K562 (cell line): ENCODE measurements around the gene FASTK. TPM values are rescaled to one million over a fixed set of nuclear protein-coding genes. Genes with fewer than 3 reads are reported as not detected.

Experiments
- BCOR ChIP-seq: fragments of 450-650 bp; IDR thresholded peaks from 2 replicates; pipeline ENCODE4 v1.6.1; 2016
- CHD2 ChIP-seq: IDR thresholded peaks from 2 replicates; pipeline ENCODE4 v1.6.1; 2011; ENCODE audit warnings: low read depth, low read length
- FOXJ2 ChIP-seq: fragments of 200-800 bp; sonication (Bioruptor generic); IDR thresholded peaks from 2 replicates; pipeline ENCODE4 v1.6.1; 2016; ENCODE audit warnings: missing genetic modification characterization, missing compliant biosample characterization
- HNRNPLL ChIP-seq: fragments of 200-400 bp; formaldehyde crosslinking; IDR thresholded peaks from 2 replicates; pipeline ENCODE4 v1.6.1; 2017; ENCODE audit warnings: low read length, low read depth, mild to moderate bottlenecking; ENCODE audit not compliant: poor library complexity, severe bottlenecking
- ILF3 ChIP-seq: fragments of 450-650 bp; IDR thresholded peaks from 2 replicates; pipeline ENCODE4 v1.6.1; 2018; ENCODE audit warnings: antibody characterized with exemption, mild to moderate bottlenecking, moderate library complexity, borderline replicate concordance
- MXI1 ChIP-seq: IDR thresholded peaks from 2 replicates; pipeline ENCODE4 v1.6.1; 2011; ENCODE audit warnings: low read depth, mild to moderate bottlenecking, improper control_type of control experiment, low read length
- NCOA1 ChIP-seq: fragments of 450-650 bp; IDR thresholded peaks from 2 replicates; pipeline ENCODE4 v1.6.1; 2016; ENCODE audit warnings: low read depth
- POLR2AphosphoS5 ChIP-seq: IDR thresholded peaks from 2 replicates; pipeline ENCODE4 v1.6.1; 2011; ENCODE audit warnings: mild to moderate bottlenecking, low read depth, low read length, moderate library complexity; ENCODE audit not compliant: control insufficient read depth, insufficient read depth
- RBFOX2 ChIP-seq: fragments of 200-400 bp; formaldehyde crosslinking; IDR thresholded peaks from 2 replicates; pipeline ENCODE4 v1.6.1; 2017; ENCODE audit warnings: low read depth, mild to moderate bottlenecking, low read length, moderate library complexity
- SRF ChIP-seq, 2 experiments: fragments of 250-450, 450-650 bp in 1 of 2; sonication (Bioruptor Pico) in 1 of 2; sonication (generic) in 1 of 2; formaldehyde crosslinking; IDR thresholded peaks; 2 replicates each; pipeline versions ENCODE4 v1.5.0 to v1.5.1; 2020 to 2022; ENCODE audit warnings: mild to moderate bottlenecking in 1 of 2, missing genetic modification reagents in 1 of 2
- polyA plus RNA-seq, 8 experiments: library from polyadenylated mRNA; depleted of rRNA in 4 of 8; stranded (reverse) in 5 of 8; unstranded in 3 of 8; fragments of >200 nt; fragmentation: Nextera tagmentation in 2 of 8; fragmentation: Illumina TruSeq in 1 of 8; extraction: Ambion mirVana in 2 of 8; extraction: Trizol in 1 of 8; gene quantifications; 2 replicates each; pipeline versions ENCODE4 v1.2.1 to v1.2.3, GENCODE V29; 2011 to 2014; ENCODE audit warnings: inconsistent platforms in 1 of 8, missing spikeins in 1 of 8
- total RNA-seq, 7 experiments: library from RNA; depleted of rRNA in 6 of 7; stranded (reverse); fragments of >200 nt in 6 of 7; fragmentation: Illumina TruSeq in 2 of 7; extraction: Trizol in 2 of 7; gene quantifications; 2 replicates each; pipeline versions ENCODE4 v1.2.1 to v1.2.3, GENCODE V29; 2011 to 2021; ENCODE audit warnings: low replicate concordance in 1 of 7
- TF ChIP-seq, protein P1 (sequence below): sonication (generic); formaldehyde crosslinking; IDR thresholded peaks from 2 replicates; pipeline ENCODE4 v1.8.1; 2023; ENCODE audit warnings: mild to moderate bottlenecking, missing genetic modification reagents, moderate library complexity
- TF ChIP-seq, protein P2 (sequence below): sonication (generic); formaldehyde crosslinking; IDR thresholded peaks from 2 replicates; pipeline ENCODE4 v1.8.1; 2023; ENCODE audit warnings: mild to moderate bottlenecking, missing genetic modification reagents
- TF ChIP-seq, protein P3 (sequence below), 2 experiments: fragments of 450-650 bp in 1 of 2; sonication (generic) in 1 of 2; formaldehyde crosslinking in 1 of 2; IDR thresholded peaks; 2 replicates each; pipeline versions ENCODE4 v1.7.1 to v1.9.0; 2016 to 2022; ENCODE audit warnings: inconsistent platforms in 1 of 2, mild to moderate bottlenecking in 1 of 2, missing genetic modification reagents in 1 of 2

Gene FASTK
- total and polyA plus RNA-seq, 9 of the 15 experiments (the other 6 are each of a cell fraction or from before 2014, with no cell fraction given) = 0.51 to 150 (median 48.2) TPM

DNA sequence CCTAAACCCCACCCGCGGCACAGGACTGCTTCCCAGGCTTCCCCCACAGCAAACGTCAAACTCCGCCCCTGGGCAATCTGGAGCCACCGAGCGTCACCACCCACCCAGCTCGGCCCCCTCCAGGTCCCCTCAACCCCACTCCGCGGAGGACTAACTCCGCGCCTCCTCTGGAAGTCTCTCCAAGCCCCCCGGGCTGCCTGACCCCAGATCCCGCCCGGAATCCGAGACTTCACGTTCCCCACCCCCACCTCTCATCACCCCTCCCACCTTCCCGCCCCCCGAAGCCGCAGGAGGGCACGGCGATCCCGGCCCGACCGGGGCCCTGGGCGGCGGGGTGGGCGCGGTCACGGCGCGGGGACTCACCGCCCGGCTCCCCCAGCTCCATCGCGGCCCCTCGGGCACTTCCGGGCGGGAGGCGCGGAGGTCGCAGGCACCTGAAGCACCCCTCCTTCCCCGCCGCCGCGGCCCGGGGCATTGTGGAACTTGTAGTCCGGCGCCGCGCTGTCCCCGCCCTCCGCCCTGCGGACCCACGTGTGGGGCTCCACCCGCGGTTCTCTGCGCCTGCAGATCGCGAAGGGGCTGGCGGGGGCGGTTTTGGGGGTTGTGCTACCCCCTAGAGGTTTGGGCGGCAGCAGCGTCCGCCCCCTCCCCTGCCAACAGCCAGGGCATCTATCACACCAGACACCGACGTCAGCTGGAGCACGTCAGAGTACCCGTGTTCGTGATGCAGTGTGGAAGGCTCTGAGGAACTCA lies 2.6 kb upstream of the FASTK start, which contains the start of gene TMUB1 (continued):
- peak; percentile 89 for TF ChIP-seq MXI1
- TF ChIP-seq, protein P1, sequence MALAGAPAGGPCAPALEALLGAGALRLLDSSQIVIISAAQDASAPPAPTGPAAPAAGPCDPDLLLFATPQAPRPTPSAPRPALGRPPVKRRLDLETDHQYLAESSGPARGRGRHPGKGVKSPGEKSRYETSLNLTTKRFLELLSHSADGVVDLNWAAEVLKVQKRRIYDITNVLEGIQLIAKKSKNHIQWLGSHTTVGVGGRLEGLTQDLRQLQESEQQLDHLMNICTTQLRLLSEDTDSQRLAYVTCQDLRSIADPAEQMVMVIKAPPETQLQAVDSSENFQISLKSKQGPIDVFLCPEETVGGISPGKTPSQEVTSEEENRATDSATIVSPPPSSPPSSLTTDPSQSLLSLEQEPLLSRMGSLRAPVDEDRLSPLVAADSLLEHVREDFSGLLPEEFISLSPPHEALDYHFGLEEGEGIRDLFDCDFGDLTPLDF = peak; percentile 49; the same call in 1 of the 2 replicates
- peak; percentile 53; the same call in 1 of the 2 replicates for TF ChIP-seq NCOA1
- TF ChIP-seq, protein P2, sequence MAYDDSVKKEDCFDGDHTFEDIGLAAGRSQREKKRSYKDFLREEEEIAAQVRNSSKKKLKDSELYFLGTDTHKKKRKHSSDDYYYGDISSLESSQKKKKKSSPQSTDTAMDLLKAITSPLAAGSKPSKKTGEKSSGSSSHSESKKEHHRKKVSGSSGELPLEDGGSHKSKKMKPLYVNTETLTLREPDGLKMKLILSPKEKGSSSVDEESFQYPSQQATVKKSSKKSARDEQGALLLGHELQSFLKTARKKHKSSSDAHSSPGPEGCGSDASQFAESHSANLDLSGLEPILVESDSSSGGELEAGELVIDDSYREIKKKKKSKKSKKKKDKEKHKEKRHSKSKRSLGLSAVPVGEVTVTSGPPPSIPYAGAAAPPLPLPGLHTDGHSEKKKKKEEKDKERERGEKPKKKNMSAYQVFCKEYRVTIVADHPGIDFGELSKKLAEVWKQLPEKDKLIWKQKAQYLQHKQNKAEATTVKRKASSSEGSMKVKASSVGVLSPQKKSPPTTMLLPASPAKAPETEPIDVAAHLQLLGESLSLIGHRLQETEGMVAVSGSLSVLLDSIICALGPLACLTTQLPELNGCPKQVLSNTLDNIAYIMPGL = no peak
- no peak for TF ChIP-seq FOXJ2 (tag)
- TF ChIP-seq ILF3 = no peak
- TF ChIP-seq SRF (CRISPR knock-in tag; IDR thresholded peaks at IDR 0.05) = no peak
- TF ChIP-seq HNRNPLL = no peak
- TF ChIP-seq, protein P3, sequence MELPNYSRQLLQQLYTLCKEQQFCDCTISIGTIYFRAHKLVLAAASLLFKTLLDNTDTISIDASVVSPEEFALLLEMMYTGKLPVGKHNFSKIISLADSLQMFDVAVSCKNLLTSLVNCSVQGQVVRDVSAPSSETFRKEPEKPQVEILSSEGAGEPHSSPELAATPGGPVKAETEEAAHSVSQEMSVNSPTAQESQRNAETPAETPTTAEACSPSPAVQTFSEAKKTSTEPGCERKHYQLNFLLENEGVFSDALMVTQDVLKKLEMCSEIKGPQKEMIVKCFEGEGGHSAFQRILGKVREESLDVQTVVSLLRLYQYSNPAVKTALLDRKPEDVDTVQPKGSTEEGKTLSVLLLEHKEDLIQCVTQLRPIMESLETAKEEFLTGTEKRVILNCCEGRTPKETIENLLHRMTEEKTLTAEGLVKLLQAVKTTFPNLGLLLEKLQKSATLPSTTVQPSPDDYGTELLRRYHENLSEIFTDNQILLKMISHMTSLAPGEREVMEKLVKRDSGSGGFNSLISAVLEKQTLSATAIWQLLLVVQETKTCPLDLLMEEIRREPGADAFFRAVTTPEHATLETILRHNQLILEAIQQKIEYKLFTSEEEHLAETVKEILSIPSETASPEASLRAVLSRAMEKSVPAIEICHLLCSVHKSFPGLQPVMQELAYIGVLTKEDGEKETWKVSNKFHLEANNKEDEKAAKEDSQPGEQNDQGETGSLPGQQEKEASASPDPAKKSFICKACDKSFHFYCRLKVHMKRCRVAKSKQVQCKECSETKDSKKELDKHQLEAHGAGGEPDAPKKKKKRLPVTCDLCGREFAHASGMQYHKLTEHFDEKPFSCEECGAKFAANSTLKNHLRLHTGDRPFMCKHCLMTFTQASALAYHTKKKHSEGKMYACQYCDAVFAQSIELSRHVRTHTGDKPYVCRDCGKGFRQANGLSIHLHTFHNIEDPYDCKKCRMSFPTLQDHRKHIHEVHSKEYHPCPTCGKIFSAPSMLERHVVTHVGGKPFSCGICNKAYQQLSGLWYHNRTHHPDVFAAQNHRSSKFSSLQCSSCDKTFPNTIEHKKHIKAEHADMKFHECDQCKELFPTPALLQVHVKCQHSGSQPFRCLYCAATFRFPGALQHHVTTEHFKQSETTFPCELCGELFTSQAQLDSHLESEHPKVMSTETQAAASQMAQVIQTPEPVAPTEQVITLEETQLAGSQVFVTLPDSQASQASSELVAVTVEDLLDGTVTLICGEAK (IDR thresholded peaks at IDR 0.05) = peak; percentile 75
- TF ChIP-seq, protein P3 (CRISPR knock-in tag; IDR thresholded peaks at IDR 0.05) = no peak
- peak; percentile 64 for TF ChIP-seq CHD2
- 0 out of 2 replicates have a peak, but pooled peaks have one; percentile 4 for TF ChIP-seq BCOR
- TF ChIP-seq POLR2AphosphoS5 = peak; percentile 20; the same call in 1 of the 2 replicates
- TF ChIP-seq RBFOX2 = peak; percentile 61
